HepG2 (cell line): Measurements from ENCODE around the gene GPR25. TPM values are rescaled to one million over a fixed set of nuclear protein-coding genes. Genes with fewer than 3 reads are reported as not detected.

ENCODE experiments used
- ATAC-seq: fragments of 200-7000 bp; cut with Tn5 transposase; 3 replicates; pipeline ENCODE4 v1.9.1; 2020; ENCODE audit warnings: mild to moderate bottlenecking, moderate library complexity
- BruUV-seq: library from RNA; stranded (reverse); fragments of 400-500 nt; replicated peaks from 2 replicates; lab custom pipeline; 2021; lab: Mats Ljungman, UMichigan
- CTCF ChIA-PET: fragments of 300-600 bp; formaldehyde crosslinking; extraction: SDS; loops from one replicate; lab custom pipeline; 2021; ENCODE audit warnings: low total read pairs, inconsistent platforms, low intra/inter-chr PET ratio; lab: Yijun Ruan, JAX
- POLR2A ChIA-PET: fragments of 350-600 bp; sonication (Branson Sonifier 250); formaldehyde crosslinking; loops from one replicate; lab custom pipeline; 2020; ENCODE audit warnings: antibody characterized with exemption, inconsistent platforms; lab: Yijun Ruan, JAX
- DNase-seq: peaks from one replicate; pipeline ENCODE4 v3.0.0-alpha.2; 2015; ENCODE audit warnings: low spot score
- FAIRE-seq: peaks from 3 replicates; lab custom pipeline; 2011; peaks lifted over from hg19 to GRCh38; lab: Jason Lieb, UNC
- H2AFZ ChIP-seq: one replicate; pipeline ENCODE4 v1.6.1; 2011; ENCODE audit warnings: low read length, inconsistent platforms
- H3K27ac ChIP-seq: fragments of 300-600 bp; 3 replicates; pipeline ENCODE4 v1.8.0; 2011; ENCODE audit warnings: mixed run types, mild to moderate bottlenecking, mixed read lengths, low read length, inconsistent platforms; ENCODE audit not compliant: insufficient read depth; ENCODE audit errors: extremely low read length
- H3K27me3 ChIP-seq, 2 experiments: fragments of 200-600 bp in 1 of 2; 2 replicates in 1 of 2; 3 replicates in 1 of 2; pipeline versions ENCODE4 v1.6.0 to v1.8.0; 2011; ENCODE audit warnings: low read length in 2 of 2, mild to moderate bottlenecking in 2 of 2, moderate library complexity in 2 of 2, inconsistent platforms in 1 of 2; ENCODE audit not compliant: insufficient read depth in 2 of 2, control insufficient read depth in 1 of 2
- H3K36me3 ChIP-seq, 2 experiments: fragments of 200-600 bp in 1 of 2; replicated peaks in 1 of 2; 2 replicates in 1 of 2; 3 replicates in 1 of 2; pipeline versions ENCODE4 v1.5.1 to v1.8.0; 2011; ENCODE audit warnings: low read length in 2 of 2, inconsistent platforms in 1 of 2; ENCODE audit not compliant: insufficient read depth in 2 of 2, control insufficient read depth in 1 of 2
- H3K4me1 ChIP-seq: 2 replicates; pipeline ENCODE4 v1.5.1; 2012; ENCODE audit warnings: low read length, inconsistent platforms; ENCODE audit not compliant: insufficient read depth
- H3K4me2 ChIP-seq: 2 replicates; pipeline ENCODE4 v1.6.0; 2011; ENCODE audit warnings: low read depth, low read length, inconsistent platforms
- H3K4me3 ChIP-seq, 3 experiments: fragments of 200-600 bp in 1 of 3; sonication (generic), shearing (Covaris generic) in 1 of 3; replicated peaks in 1 of 3; 2 replicates each; pipeline ENCODE4 v1.5.1; 2011 to 2016; ENCODE audit warnings: low read length in 3 of 3, inconsistent platforms in 2 of 3, low read depth in 2 of 3, mild to moderate bottlenecking in 2 of 3, control low read depth in 1 of 3, mixed read lengths in 1 of 3; ENCODE audit not compliant: insufficient read depth in 1 of 3
- H3K79me2 ChIP-seq: one replicate; pipeline ENCODE4 v1.6.1; 2011; ENCODE audit warnings: low read length, inconsistent platforms; ENCODE audit not compliant: insufficient read depth
- H3K9ac ChIP-seq: 2 replicates; pipeline ENCODE4 v1.6.0; 2011; ENCODE audit warnings: mild to moderate bottlenecking, low read depth, low read length, inconsistent platforms; ENCODE audit not compliant: insufficient read depth
- H3K9me3 ChIP-seq: 2 replicates; pipeline ENCODE4 v1.5.1; 2012; ENCODE audit warnings: mild to moderate bottlenecking, low read length
- H4K20me1 ChIP-seq: 2 replicates; pipeline ENCODE4 v1.6.0; 2011; ENCODE audit warnings: inconsistent platforms, mild to moderate bottlenecking, low read length, moderate library complexity; ENCODE audit not compliant: insufficient read depth
- ASH2L ChIP-seq: fragments of 300-600, 200-600 bp; sonication (generic); IDR thresholded peaks from 2 replicates; pipeline ENCODE4 v1.7.0; 2017; ENCODE audit warnings: low read depth, mild to moderate bottlenecking, moderate library complexity, mixed read lengths, low read length; ENCODE audit not compliant: insufficient read length
- CCDC6 ChIP-seq: sonication (generic); formaldehyde crosslinking; IDR thresholded peaks from 2 replicates; pipeline ENCODE4 v1.8.1; 2022; ENCODE audit warnings: mild to moderate bottlenecking, missing genetic modification reagents, moderate library complexity
- FOXJ3 ChIP-seq: sonication (generic); formaldehyde crosslinking; IDR thresholded peaks from 2 replicates; pipeline ENCODE4 v1.4.0; 2020; ENCODE audit warnings: missing genetic modification reagents, mild to moderate bottlenecking, borderline replicate concordance
- HOXA5 ChIP-seq: sonication (generic); formaldehyde crosslinking; IDR thresholded peaks from 2 replicates; pipeline ENCODE4 v1.4.0; 2020; ENCODE audit warnings: missing genetic modification reagents
- JARID2 ChIP-seq: sonication (generic); formaldehyde crosslinking; IDR thresholded peaks from 2 replicates; pipeline ENCODE4 v1.8.1; 2023; ENCODE audit warnings: missing genetic modification reagents, inconsistent platforms; ENCODE audit not compliant: insufficient replicate concordance
- NAIF1 ChIP-seq: sonication (generic); formaldehyde crosslinking; IDR thresholded peaks from 2 replicates; pipeline ENCODE4 v1.5.0; 2020; ENCODE audit warnings: mild to moderate bottlenecking, missing genetic modification reagents, borderline replicate concordance
- NR2F2 ChIP-seq: IDR thresholded peaks from 2 replicates; pipeline ENCODE4 v1.6.1; 2012; ENCODE audit warnings: low read depth, inconsistent platforms, borderline replicate concordance
- NR2F6 ChIP-seq, 2 experiments: IDR thresholded peaks; 2 replicates each; pipeline ENCODE4 v1.6.1; 2016; ENCODE audit warnings: antibody characterized with exemption in 1 of 2, mild to moderate bottlenecking in 1 of 2
- PPARG ChIP-seq: conservative IDR thresholded peaks from 2 replicates; pipeline ENCODE4 v1.6.1; 2016; ENCODE audit warnings: missing biosample characterization, missing genetic modification reagents
- SAP130 ChIP-seq: IDR thresholded peaks from 2 replicates; pipeline ENCODE4 v1.6.1; 2016; ENCODE audit warnings: low read depth
- ZFX ChIP-seq: sonication (generic); formaldehyde crosslinking; IDR thresholded peaks from 2 replicates; pipeline ENCODE4 v1.4.0; 2020; ENCODE audit warnings: mild to moderate bottlenecking, low read depth, missing genetic modification reagents, moderate library complexity
- ZNF263 ChIP-seq: sonication (generic); formaldehyde crosslinking; IDR thresholded peaks from 2 replicates; pipeline ENCODE4 v1.4.0; 2020; ENCODE audit warnings: missing genetic modification reagents
- ZNF367 ChIP-seq: sonication (generic); formaldehyde crosslinking; IDR thresholded peaks from 2 replicates; pipeline ENCODE4 v1.4.0; 2020; ENCODE audit warnings: missing genetic modification reagents, borderline replicate concordance
- ZNF547 ChIP-seq: sonication (generic); formaldehyde crosslinking; IDR thresholded peaks from 2 replicates; pipeline ENCODE4 v1.5.1; 2020; ENCODE audit warnings: mild to moderate bottlenecking, missing genetic modification reagents
- ZNF609 ChIP-seq: sonication (generic); formaldehyde crosslinking; IDR thresholded peaks from 2 replicates; pipeline ENCODE4 v1.4.0; 2020; ENCODE audit warnings: mild to moderate bottlenecking, missing genetic modification reagents, borderline replicate concordance
- ZNF761 ChIP-seq: sonication (generic); formaldehyde crosslinking; conservative IDR thresholded peaks from 2 replicates; pipeline ENCODE4 v1.4.0; 2020; ENCODE audit warnings: mild to moderate bottlenecking, missing genetic modification reagents
- WGBS: methylation state at CpG from one replicate; pipeline ENCODE4 v1.1.6; 2017; ENCODE audit warnings: low lambda C conversion rate; 5-methylcytosine and 5-hydroxymethylcytosine counted together
- in situ Hi-C: cut with HindIII; loops from 2 replicates; pipeline ENCODE4 v1.10.0; 2017; ENCODE audit warnings: low pct_unique_long_range_greater_than_20kb; ENCODE audit not compliant: extremely low pct_ligation_motif_present
- intact Hi-C: fragments of 100-400 bp; cut with micrococcal nuclease; formaldehyde crosslinking; loops from one replicate; pipeline ENCODE4 v1.10.0; 2022; ENCODE audit not compliant: unreplicated experiment
- polyA plus RNA-seq, 8 experiments: library from polyadenylated mRNA; depleted of rRNA in 3 of 8; stranded (reverse) in 7 of 8; unstranded in 1 of 8; fragments of >200 nt; fragmentation: Illumina TruSeq in 4 of 8; extraction: Trizol in 4 of 8; gene quantifications; 2 replicates each; pipeline versions ENCODE4 v1.2.1 to v1.2.3, GENCODE V29; 2011 to 2016; ENCODE audit warnings: low read depth in 4 of 8, missing spikeins in 1 of 8, mixed read lengths in 1 of 8; ENCODE audit not compliant: insufficient read depth in 1 of 8
- total RNA-seq, 5 experiments: library from RNA; depleted of rRNA; stranded (reverse); fragments of >200 nt; fragmentation: Illumina TruSeq; extraction: Trizol; gene quantifications; 2 replicates each; pipeline ENCODE4 v1.2.3, GENCODE V29; 2016; ENCODE audit warnings: low read depth in 1 of 5
- TF ChIP-seq, protein P1 (sequence below): sonication (generic); formaldehyde crosslinking; IDR thresholded peaks from 2 replicates; pipeline ENCODE4 v1.4.0; 2020; ENCODE audit warnings: missing genetic modification reagents, borderline replicate concordance

GPR25 gene
- total and polyA plus RNA-seq, 2 of the 13 experiments (the other 11 are each of a cell fraction or from before 2014, with no cell fraction given), result not detected

DNA sequence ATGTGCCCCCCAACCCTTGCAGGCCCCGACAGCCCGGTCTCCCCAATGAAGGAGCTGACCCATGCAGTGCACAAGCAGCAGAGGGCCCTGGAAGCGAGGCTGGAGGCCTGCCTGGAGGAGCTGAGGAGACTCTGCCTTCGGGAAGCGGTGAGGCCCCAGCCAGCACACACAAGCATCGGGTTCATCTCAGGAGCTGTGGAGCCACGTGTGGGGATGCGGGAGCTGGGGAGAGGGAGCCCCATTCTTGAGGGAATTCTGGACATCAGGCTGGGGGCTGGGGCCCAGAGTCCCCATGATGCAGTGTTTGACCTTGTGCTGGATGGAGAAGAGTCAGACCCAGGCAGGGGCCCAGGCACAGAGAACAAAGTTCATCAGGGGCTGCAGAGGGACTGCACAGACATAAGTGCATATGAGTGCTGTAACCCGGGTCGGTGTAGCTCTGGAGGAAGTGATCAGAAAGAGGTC, 26.7 kb downstream of the GPR25 start:
- peaks cover 13% of the 10 kb centered on the region for H3K79me2 ChIP-seq
- H3K27me3 ChIP-seq, result no peaks in the 10 kb centered on the region
- in situ Hi-C loops, result no loop called here
- ATAC-seq, result peak; percentile 44
- no peaks in the 10 kb centered on the region for H3K9me3 ChIP-seq
- ChIA-PET CTCF (no interaction called here), POLR2A (interaction anchor here (1.2 to 2.3 kb wide), 4 partner anchors 8 to 18 kb away, joined by 5 to 19 read pairs (median 11); no protein-coding TSS in a partner anchor)
- H3K36me3 ChIP-seq, result peaks cover 6 to 27% of the 10 kb centered on the region in 2 experiments
- peak overlapping the region; percentile 30; the same call in 1 of the 2 replicates for H3K9ac ChIP-seq
- H3K4me3 ChIP-seq, result no peak overlapping the region
- H4K20me1 ChIP-seq, result no peaks in the 10 kb centered on the region
- FAIRE-seq, result peak; percentile 81
- peak overlapping the region; percentile 57 for H3K27ac ChIP-seq
- DNase-seq, result peak; percentile 50
- BruUV-seq, result no TSS peak
- peaks cover 63% of the 10 kb centered on the region for H3K4me1 ChIP-seq
- intact Hi-C loops, result loop anchor here (10.0 kb wide), 1 partner anchor 215 kb away; the partner anchor contains the start of gene CACNA1S
- 25% methylated on average over 4 of the region's 10 CpGs for WGBS
- no peak overlapping the region for H2AFZ ChIP-seq
- H3K4me2 ChIP-seq, result peak overlapping the region; percentile 48
- TF ChIP-seq ZFX (CRISPR knock-in tag) (peak; percentile 66), PPARG (0 out of 2 replicates have a peak, but pooled peaks have one; percentile 28), NR2F6 (IDR thresholded peaks at IDR 0.05) (peak; percentile 28; the same call in 1 of the 2 replicates), NR2F6 (CRISPR knock-in tag; IDR thresholded peaks at IDR 0.05) (peak; percentile 13; the same call in 1 of the 2 replicates), ZNF367 (CRISPR knock-in tag) (no peak), ZNF547 (CRISPR knock-in tag) (0 out of 2 replicates have a peak, but pooled peaks have one; percentile 20), SAP130 (CRISPR knock-in tag) (0 out of 2 replicates have a peak, but pooled peaks have one; percentile 22), JARID2 (no peak), NAIF1 (CRISPR knock-in tag) (no peak), ZNF609 (CRISPR knock-in tag) (peak; percentile 26; the same call in 1 of the 2 replicates), CCDC6 (CRISPR knock-in tag) (no peak), ASH2L (peak; percentile 55), FOXJ3 (CRISPR knock-in tag) (peak; percentile 51; the same call in 1 of the 2 replicates), HOXA5 (CRISPR knock-in tag) (0 out of 2 replicates have a peak, but pooled peaks have one; percentile 27), NR2F2 (no peak), ZNF263 (CRISPR knock-in tag) (peak; percentile 52; the same call in 1 of the 2 replicates), ZNF761 (CRISPR knock-in tag) (0 out of 2 replicates have a peak, but pooled peaks have one; percentile 51)
- TF ChIP-seq, protein P1, sequence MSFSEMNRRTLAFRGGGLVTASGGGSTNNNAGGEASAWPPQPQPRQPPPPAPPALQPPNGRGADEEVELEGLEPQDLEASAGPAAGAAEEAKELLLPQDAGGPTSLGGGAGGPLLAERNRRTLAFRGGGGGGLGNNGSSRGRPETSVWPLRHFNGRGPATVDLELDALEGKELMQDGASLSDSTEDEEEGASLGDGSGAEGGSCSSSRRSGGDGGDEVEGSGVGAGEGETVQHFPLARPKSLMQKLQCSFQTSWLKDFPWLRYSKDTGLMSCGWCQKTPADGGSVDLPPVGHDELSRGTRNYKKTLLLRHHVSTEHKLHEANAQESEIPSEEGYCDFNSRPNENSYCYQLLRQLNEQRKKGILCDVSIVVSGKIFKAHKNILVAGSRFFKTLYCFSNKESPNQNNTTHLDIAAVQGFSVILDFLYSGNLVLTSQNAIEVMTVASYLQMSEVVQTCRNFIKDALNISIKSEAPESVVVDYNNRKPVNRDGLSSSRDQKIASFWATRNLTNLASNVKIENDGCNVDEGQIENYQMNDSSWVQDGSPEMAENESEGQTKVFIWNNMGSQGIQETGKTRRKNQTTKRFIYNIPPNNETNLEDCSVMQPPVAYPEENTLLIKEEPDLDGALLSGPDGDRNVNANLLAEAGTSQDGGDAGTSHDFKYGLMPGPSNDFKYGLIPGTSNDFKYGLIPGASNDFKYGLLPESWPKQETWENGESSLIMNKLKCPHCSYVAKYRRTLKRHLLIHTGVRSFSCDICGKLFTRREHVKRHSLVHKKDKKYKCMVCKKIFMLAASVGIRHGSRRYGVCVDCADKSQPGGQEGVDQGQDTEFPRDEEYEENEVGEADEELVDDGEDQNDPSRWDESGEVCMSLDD, result peak; percentile 71; the same call in 1 of the 2 replicates
